AG09309 (cell line): ENCODE results near the gene ADCK2.
"Not testable (repeated sequence)": the region's sequence is repeated elsewhere in the genome, so short reads cannot be mapped to it uniquely, and the experiment has no call there.

Experiments used
- DNase-seq: peaks from one replicate; pipeline ENCODE4 v3.0.0-alpha.2; 2010; ENCODE audit warnings: low read depth
- H3K4me3 ChIP-seq: 2 replicates; pipeline ENCODE4 v1.5.1; 2011; ENCODE audit warnings: mild to moderate bottlenecking, low read depth, low read length, moderate library complexity; ENCODE audit not compliant: control insufficient read depth
- CTCF ChIP-seq: IDR thresholded peaks from 2 replicates; pipeline ENCODE4 v1.5.1; 2011; ENCODE audit warnings: mild to moderate bottlenecking, low read depth, low read length, inconsistent platforms; ENCODE audit not compliant: insufficient read depth, control insufficient read depth; ENCODE audit errors: missing control alignments

ADCK2 gene

DNA sequence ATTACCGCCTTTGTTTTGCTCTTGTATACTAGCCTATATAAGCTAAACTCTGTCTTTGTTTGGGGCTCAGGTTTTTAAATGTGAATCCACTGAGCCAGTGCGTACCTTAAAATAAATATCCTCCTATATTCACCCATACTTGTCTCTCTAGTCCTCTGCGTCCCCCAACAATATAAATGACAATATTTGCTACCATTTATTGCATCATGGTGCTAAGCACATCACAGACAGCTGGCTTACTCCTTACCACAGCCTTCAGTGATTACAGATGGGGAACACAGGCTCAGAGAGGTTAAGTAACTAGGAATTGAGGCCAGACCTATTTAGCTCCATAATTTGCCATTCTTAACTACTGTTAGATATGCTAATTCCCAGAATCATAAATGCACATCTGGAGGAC lies 3.4 kb upstream of the ADCK2 start:
- no peak overlapping the region for H3K4me3 ChIP-seq
- no peak for TF ChIP-seq CTCF
- DNase-seq: no peak

GRCh38 chr7:140669862-140670261 lies 2.9 kb upstream of the ADCK2 start:
- H3K4me3 ChIP-seq, DNase-seq: not testable (repeated sequence)

DNA sequence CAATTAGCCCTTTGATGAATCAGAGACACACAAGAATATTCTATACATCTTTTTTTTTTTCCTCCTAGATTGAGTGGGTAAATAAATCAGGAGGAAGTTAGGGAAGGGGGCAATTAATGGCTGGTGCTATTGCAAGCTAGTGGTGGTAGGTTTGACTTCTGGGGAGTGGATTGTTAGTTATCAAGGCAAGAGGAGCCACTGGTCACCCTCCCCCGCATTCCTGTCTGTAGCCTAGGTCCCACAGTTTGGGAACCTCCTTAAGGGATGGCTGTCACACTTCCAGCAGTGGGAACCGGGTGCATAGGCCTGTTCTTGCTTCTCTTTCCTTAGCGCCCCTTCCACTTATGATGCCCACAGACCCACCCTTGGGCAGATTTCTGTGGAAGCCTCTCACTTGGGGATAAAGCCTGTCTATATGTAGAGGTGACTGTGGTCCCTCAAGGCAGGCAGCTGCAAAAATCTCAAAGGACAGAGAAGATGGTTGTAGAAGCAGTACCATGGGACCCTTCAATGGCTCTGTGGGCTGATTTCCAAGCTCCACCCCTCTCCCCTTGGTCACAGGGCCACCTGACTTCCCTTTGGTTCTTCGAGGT lies 2.3 kb upstream of the ADCK2 start:
- H3K4me3 ChIP-seq: no peak overlapping the region
- TF ChIP-seq CTCF: no peak
- no peak for DNase-seq

DNA sequence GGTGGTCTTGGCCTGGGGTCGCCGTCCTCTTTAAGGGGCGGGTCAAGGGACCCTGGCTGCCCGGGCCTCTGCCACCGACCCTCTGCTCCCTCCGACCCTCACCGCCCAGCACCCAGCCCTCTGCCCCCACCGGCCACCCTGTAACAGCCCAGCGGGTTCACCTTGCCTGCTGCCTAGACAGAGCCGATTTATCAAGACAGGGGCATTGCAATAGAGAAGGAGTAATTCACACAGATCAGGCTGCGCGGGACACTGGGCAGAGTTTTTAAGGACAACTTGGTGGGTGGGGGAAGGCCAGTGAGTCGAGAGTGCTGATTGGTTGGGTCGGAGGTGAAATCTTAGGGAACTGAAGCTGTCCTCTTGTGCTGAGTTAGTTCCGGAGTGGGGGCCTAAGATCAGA lies 779 bp upstream of the ADCK2 start:
- TF ChIP-seq CTCF: no peak
- no peak overlapping the region for H3K4me3 ChIP-seq
- DNase-seq: no peak

GRCh38 chr7:140673063-140673773 lies 473 bp downstream of the ADCK2 start:
- no peak for TF ChIP-seq CTCF
- DNase-seq: no peak
- H3K4me3 ChIP-seq: peak overlapping the region; percentile 53

DNA sequence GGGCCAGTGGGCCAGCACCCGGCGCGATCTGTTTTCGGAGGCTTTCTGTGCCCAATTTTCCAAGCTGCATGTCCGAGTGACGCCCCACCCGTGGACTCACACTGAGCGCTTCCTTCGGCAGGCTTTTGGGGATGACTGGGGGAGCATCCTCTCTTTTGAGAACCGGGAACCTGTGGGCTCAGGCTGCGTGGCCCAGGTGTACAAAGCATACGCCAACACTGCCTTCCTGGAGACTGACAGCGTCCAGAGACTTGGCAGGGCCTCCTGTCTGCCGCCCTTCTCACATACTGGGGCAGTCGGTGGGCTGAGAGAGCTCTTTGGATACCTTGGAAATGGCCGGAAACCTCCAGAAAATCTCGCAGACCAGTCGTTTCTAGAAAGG lies 1.0 kb downstream of the ADCK2 start:
- no peak for DNase-seq
- TF ChIP-seq CTCF: no peak
- peak overlapping the region; percentile 53 for H3K4me3 ChIP-seq

DNA sequence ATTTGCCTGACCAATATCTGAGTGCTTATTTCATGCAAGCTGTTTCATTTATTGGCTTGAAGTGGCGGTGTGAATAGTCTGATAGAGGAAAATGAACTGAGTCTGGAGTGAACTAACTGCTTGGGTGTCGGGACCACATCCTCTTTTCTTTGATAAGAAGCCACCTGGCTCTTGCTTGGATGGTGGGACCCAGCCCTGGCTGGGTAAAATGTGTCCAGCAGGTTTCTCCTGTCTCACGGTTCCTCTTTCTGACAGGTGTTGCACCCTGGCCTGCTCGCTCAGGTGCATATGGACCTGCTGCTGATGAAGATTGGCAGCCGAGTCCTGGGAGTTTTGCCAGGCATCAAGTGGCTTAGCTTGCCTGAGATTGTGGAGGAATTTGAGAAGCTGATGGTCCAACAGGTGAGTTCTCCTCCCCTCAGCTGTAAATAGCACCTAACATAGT lies 1.6 kb downstream of the ADCK2 start:
- DNase-seq: no peak
- no peak for TF ChIP-seq CTCF
- no peak overlapping the region for H3K4me3 ChIP-seq
